Spleen (tissue), 11 donors: ENCODE results near the gene SYT14. TPM values are rescaled to one million over a fixed set of nuclear protein-coding genes. Genes with fewer than 3 reads are reported as not detected.

Source experiments
- DNase-seq: peaks from one replicate; pipeline ENCODE4 v3.0.0-alpha.2; 2020
- H3K27ac ChIP-seq, 8 donors: fragments of 200-600 bp; sonication (generic) in 7 of 8; 1 replicate in 4 of 8; 2 replicates in 4 of 8; pipeline versions ENCODE4 v1.5.0 to v1.8.0; 2016 to 2021; ENCODE audit warnings: inconsistent platforms in 4 of 8, mild to moderate bottlenecking in 4 of 8, moderate library complexity in 1 of 8
- H3K27me3 ChIP-seq, 7 donors: fragments of 200-600 bp; sonication (generic) in 6 of 7; replicated peaks in 1 of 7; 1 replicate in 4 of 7; 2 replicates in 3 of 7; pipeline versions ENCODE4 v1.5.0 to v1.8.0; 2016 to 2021; ENCODE audit warnings: inconsistent platforms in 3 of 7, mild to moderate bottlenecking in 1 of 7
- H3K36me3 ChIP-seq, 6 donors: fragments of 200-600 bp; sonication (generic) in 5 of 6; 1 replicate in 4 of 6; 2 replicates in 2 of 6; pipeline versions ENCODE4 v1.5.0 to v1.8.0; 2016 to 2021; ENCODE audit warnings: inconsistent platforms in 2 of 6
- H3K4me1 ChIP-seq, 6 donors: fragments of 200-600 bp; sonication (generic) in 5 of 6; 1 replicate in 3 of 6; 2 replicates in 3 of 6; pipeline versions ENCODE4 v1.5.0 to v1.8.0; 2016 to 2021; ENCODE audit warnings: inconsistent platforms in 3 of 6
- H3K4me3 ChIP-seq, 8 donors: fragments of 200-600 bp; sonication (generic) in 7 of 8; 1 replicate in 4 of 8; 2 replicates in 4 of 8; pipeline versions ENCODE4 v1.5.0 to v1.8.0; 2016 to 2021; ENCODE audit warnings: inconsistent platforms in 4 of 8, mild to moderate bottlenecking in 4 of 8, moderate library complexity in 2 of 8
- H3K9me3 ChIP-seq, 8 donors: fragments of 200-600 bp; sonication (generic) in 7 of 8; 1 replicate in 4 of 8; 2 replicates in 4 of 8; pipeline versions ENCODE4 v1.5.0 to v1.8.0; 2016 to 2021; ENCODE audit warnings: inconsistent platforms in 4 of 8
- POLR2A ChIP-seq, 3 donors: fragments of 450-650 bp; IDR thresholded peaks; one replicate each; pipeline ENCODE4 v1.5.1; 2017; ENCODE audit warnings: antibody characterized with exemption in 3 of 3, mild to moderate bottlenecking in 1 of 3
- POLR2AphosphoS5 ChIP-seq, 3 donors: sonication (generic); formaldehyde crosslinking; IDR thresholded peaks; one replicate each; pipeline ENCODE4 v1.5.1; 2017; ENCODE audit warnings: antibody characterized with exemption in 3 of 3
- WGBS, 5 donors: extraction: QIAGEN DNeasy Blood & Tissue Kit in 3 of 5; methylation state at CpG; one replicate each; pipeline versions ENCODE4 v1.1.5 to v1.1.7; 2013 to 2018; 5-methylcytosine and 5-hydroxymethylcytosine counted together
- intact Hi-C: fragments of 100-400 bp; cut with DNase I; formaldehyde crosslinking; loops from one replicate; pipeline ENCODE4 v1.15.0; 2023; ENCODE audit warnings: low total_unique reads
- polyA plus RNA-seq, 3 donors: library from polyadenylated mRNA; stranded (reverse); fragments of 200-250 nt; gene quantifications; one replicate each; pipeline ENCODE4 v1.2.1, GENCODE V29; 2013
- total RNA-seq, 7 donors: library from RNA; depleted of rRNA in 3 of 7; stranded (reverse); fragments of >200 nt in 3 of 7; fragmentation: NEBNext Ultra II Directional in 4 of 7; extraction: Animal tissue kit (Norgen Biotek cat#: 25700) in 4 of 7; gene quantifications; one replicate each; pipeline versions ENCODE4 v1.1.0 to v1.2.1, GENCODE V29; 2016 to 2021
- TF ChIP-seq, protein P1 (sequence below), 11 experiments: fragments of 200-600 bp in 7 of 11; fragments of 450-650 bp in 4 of 11; sonication (generic) in 4 of 11; IDR thresholded peaks in 8 of 11; conservative IDR thresholded peaks in 3 of 11; 1 replicate in 7 of 11; 2 replicates in 4 of 11; pipeline versions ENCODE4 v1.4.0 to v1.8.0; 2016 to 2021; ENCODE audit warnings: antibody characterized with exemption in 11 of 11, inconsistent platforms in 4 of 11, mild to moderate bottlenecking in 1 of 11
- donor health status: healthy with polysubstance abuse.
- donor health status: DM: no; HTN: no; CAD: no; lungs with moderate emphysema.
- donor health status: DM: no; HTN: no; CAD: no.
- donor health status: Bipolar disorder and iron deficiency.
- donor health status: healthy.
- donor health status: DM: no; HTN: no; CAD: no.
- donor health status: DM: yes; HTN: yes; CAD: no.

The SYT14 gene
- total and polyA plus RNA-seq, 10 donors = under 0.01 TPM; not detected in 9

DNA sequence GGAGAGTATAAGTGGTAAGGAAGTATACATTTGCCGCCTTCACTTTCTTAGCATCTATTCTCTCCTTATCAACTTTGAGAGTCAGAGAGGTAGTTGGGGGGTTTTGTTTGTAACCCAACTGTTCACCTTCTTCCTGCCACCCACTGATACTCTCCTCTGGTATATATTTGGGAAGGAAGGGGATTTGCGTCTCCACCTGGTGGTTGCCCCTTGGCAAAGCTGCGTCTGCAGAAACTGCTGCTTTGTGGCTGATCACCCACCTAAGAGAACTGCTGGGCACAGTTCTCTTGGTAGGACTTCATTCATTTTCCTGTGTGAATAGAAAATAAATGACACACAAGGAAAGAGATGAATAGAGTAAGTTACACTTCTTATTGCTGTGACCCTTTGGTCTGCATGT lies 87.0 kb downstream of the SYT14 start:
- Histone ChIP-seq H3K27me3 (no peaks in the 10 kb centered on the region), H3K27ac (no peak overlapping the region), H3K36me3 (no peaks in the 10 kb centered on the region), H3K4me3 (no peak overlapping the region), H3K4me1 (no peaks in the 10 kb centered on the region), H3K9me3 (no peaks in the 10 kb centered on the region)
- DNase-seq = no peak
- TF ChIP-seq POLR2A (IDR thresholded peaks at IDR 0.05) (no peak), POLR2AphosphoS5 (IDR thresholded peaks at IDR 0.05) (no peak)
- TF ChIP-seq, protein P1, sequence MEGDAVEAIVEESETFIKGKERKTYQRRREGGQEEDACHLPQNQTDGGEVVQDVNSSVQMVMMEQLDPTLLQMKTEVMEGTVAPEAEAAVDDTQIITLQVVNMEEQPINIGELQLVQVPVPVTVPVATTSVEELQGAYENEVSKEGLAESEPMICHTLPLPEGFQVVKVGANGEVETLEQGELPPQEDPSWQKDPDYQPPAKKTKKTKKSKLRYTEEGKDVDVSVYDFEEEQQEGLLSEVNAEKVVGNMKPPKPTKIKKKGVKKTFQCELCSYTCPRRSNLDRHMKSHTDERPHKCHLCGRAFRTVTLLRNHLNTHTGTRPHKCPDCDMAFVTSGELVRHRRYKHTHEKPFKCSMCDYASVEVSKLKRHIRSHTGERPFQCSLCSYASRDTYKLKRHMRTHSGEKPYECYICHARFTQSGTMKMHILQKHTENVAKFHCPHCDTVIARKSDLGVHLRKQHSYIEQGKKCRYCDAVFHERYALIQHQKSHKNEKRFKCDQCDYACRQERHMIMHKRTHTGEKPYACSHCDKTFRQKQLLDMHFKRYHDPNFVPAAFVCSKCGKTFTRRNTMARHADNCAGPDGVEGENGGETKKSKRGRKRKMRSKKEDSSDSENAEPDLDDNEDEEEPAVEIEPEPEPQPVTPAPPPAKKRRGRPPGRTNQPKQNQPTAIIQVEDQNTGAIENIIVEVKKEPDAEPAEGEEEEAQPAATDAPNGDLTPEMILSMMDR (IDR thresholded peaks at IDR 0.05 in 8 of 11, conservative IDR thresholded peaks at IDR 0.05 in 3 of 11) = no peak
- WGBS, 5 donors = 67 to 80% (median 74%) methylated on average over 3 of the region's 3 CpGs
- intact Hi-C loops = no loop called here

DNA sequence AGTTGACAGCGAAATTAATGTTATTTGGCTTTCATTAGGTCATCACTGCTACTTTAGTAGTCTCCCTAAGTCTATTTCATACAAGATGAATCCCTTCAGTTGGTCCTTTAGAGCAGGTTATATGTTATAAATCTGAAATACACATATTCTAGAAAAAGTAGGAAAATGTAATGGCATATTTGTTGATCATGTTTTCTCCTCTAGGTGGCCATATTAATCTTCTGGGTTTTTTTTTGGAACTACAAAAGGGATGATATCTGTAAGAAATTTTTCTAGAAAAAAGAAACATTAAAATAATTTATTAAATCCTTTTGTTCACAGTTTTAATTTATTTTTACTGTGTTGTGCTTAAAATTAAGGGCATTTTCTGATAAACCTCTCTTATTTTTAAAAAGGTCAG lies 87.9 kb downstream of the SYT14 start:
- no peak for DNase-seq
- no peaks in the 10 kb centered on the region for H3K9me3 ChIP-seq
- H3K27ac ChIP-seq = no peak overlapping the region
- 56 to 83% (median 70%) methylated on average over 1 of the region's 1 CpG for WGBS, 5 donors
- H3K4me3 ChIP-seq = no peak overlapping the region
- H3K27me3 ChIP-seq = no peaks in the 10 kb centered on the region
- H3K36me3 ChIP-seq = no peaks in the 10 kb centered on the region
- no peaks in the 10 kb centered on the region for H3K4me1 ChIP-seq
- TF ChIP-seq, protein P1 (IDR thresholded peaks at IDR 0.05 in 8 of 11, conservative IDR thresholded peaks at IDR 0.05 in 3 of 11) = no peak
- TF ChIP-seq POLR2A (IDR thresholded peaks at IDR 0.05) = no peak
- no peak for TF ChIP-seq POLR2AphosphoS5 (IDR thresholded peaks at IDR 0.05)
- intact Hi-C loops = no loop called here

DNA sequence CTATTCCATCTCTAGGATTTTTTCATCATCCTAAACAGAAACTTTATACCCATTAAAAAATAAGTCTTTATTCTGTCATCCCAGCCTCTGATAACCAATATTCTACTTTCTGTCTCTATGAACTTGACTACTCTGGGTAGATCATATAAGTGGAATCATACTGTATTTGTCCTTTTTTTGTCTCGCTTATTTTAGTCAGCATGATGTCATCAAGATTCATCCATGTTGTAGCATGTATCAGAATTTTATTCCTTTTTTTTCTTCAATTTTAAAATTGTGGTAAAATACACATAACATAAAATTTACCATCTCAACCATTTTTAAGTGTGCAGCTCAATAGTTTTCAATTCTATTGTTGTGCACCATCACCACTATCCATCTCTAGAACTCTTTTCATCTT lies 90.0 kb downstream of the SYT14 start:
- intact Hi-C loops = no loop called here

DNA sequence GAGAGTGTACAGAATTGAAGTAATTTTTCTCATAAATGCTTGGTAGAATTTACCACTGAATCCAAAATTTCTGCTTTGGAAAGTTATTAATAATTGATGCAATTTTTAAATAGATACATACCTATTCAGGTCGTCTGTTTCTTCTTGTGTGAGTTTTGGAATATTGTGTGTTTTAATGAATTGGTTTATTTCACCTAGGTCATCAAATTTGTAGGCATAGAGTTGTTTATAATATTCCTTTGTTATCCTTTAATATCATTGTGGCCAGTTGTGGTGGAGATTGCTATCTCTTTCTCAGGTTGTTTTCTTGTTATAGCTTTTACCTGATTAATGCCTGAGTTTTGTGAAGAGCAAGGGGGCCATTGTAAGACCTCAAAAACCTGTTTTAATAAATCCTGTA lies 93.5 kb downstream of the SYT14 start:
- Histone ChIP-seq H3K4me1 (no peaks in the 10 kb centered on the region), H3K36me3 (no peaks in the 10 kb centered on the region), H3K27me3 (no peaks in the 10 kb centered on the region), H3K27ac (no peak overlapping the region), H3K4me3 (no peak overlapping the region), H3K9me3 (no peaks in the 10 kb centered on the region)
- intact Hi-C loops = no loop called here
- TF ChIP-seq, protein P1 (IDR thresholded peaks at IDR 0.05 in 8 of 11, conservative IDR thresholded peaks at IDR 0.05 in 3 of 11) = no peak
- TF ChIP-seq POLR2AphosphoS5 (IDR thresholded peaks at IDR 0.05) (no peak), POLR2A (IDR thresholded peaks at IDR 0.05) (no peak)
- DNase-seq = no peak
- 59 to 85% (median 73%) methylated on average over 1 of the region's 1 CpG for WGBS, 5 donors

More for the DNA sequence above, 90.0 kb downstream of the SYT14 start:
- TF ChIP-seq, protein P1 (IDR thresholded peaks at IDR 0.05 in 8 of 11, conservative IDR thresholded peaks at IDR 0.05 in 3 of 11) = no peak
- no peak for TF ChIP-seq POLR2AphosphoS5 (IDR thresholded peaks at IDR 0.05)
- DNase-seq = no peak
- H3K36me3 ChIP-seq = no peaks in the 10 kb centered on the region
- no peaks in the 10 kb centered on the region for H3K4me1 ChIP-seq
- H3K27me3 ChIP-seq = no peaks in the 10 kb centered on the region
- no peaks in the 10 kb centered on the region for H3K9me3 ChIP-seq
- WGBS, 5 donors = 84 to 96% (median 94%) methylated on average over 1 of the region's 1 CpG
- no peak overlapping the region for H3K4me3 ChIP-seq
- no peak overlapping the region for H3K27ac ChIP-seq
